ENCODE measurements around the gene PSME2.

The PSME2 gene

GRCh38 chr14:24130717-24131548 lies 15.5 kb downstream of the PSME2 start:
- DNase-seq, result no peak
- no peaks in the 10 kb centered on the region for H3K4me1 ChIP-seq

GRCh38 chr14:24130380-24130716 lies 16.1 kb downstream of the PSME2 start, which contains the start of gene FITM1:
Gene FITM1, plus strand, starts transcription at chr14:24130659. Its CDS starts 905 bp downstream, at chr14:24131564.
- Histone ChIP-seq H3K9me3 (no peaks in the 10 kb centered on the region), H3K27me3 (no peaks in the 10 kb centered on the region), H3K4me1 (no peaks in the 10 kb centered on the region), H3K36me3 (no peaks in the 10 kb centered on the region), H3K4me3 (ENCODE audit: low read depth, low read length) (no peak within 1 kb of the TSS)
- no peak for DNase-seq
- TF ChIP-seq CTCF (IDR thresholded peaks at IDR 0.05; ENCODE audit: low read depth, low read length), result no peak

More at GRCh38 chr14:24130717-24131548, 15.5 kb downstream of the PSME2 start:
- TF ChIP-seq CTCF (IDR thresholded peaks at IDR 0.05; ENCODE audit: low read depth, low read length), result no peak
- Histone ChIP-seq H3K36me3 (no peaks in the 10 kb centered on the region), H3K9me3 (no peaks in the 10 kb centered on the region), H3K4me3 (ENCODE audit: low read depth, low read length) (no peak overlapping the region), H3K27me3 (no peaks in the 10 kb centered on the region)

GRCh38 chr14:24129410-24129998 lies 16.9 kb downstream of the PSME2 start:
- Histone ChIP-seq H3K27me3 (no peaks in the 10 kb centered on the region), H3K4me1 (no peaks in the 10 kb centered on the region), H3K4me3 (ENCODE audit: low read depth, low read length) (no peak overlapping the region), H3K9me3 (no peaks in the 10 kb centered on the region), H3K36me3 (no peaks in the 10 kb centered on the region)
- DNase-seq, result no peak
- TF ChIP-seq CTCF (IDR thresholded peaks at IDR 0.05; ENCODE audit: low read depth, low read length), result no peak

- no peaks in the 10 kb centered on the region for H3K27me3 ChIP-seq
- no peak for TF ChIP-seq CTCF (IDR thresholded peaks at IDR 0.05; ENCODE audit: low read depth, low read length)
- H3K36me3 ChIP-seq, result no peaks in the 10 kb centered on the region
- no peaks in the 10 kb centered on the region for H3K4me1 ChIP-seq
- no peak overlapping the region for H3K4me3 ChIP-seq (ENCODE audit: low read depth, low read length)
- DNase-seq, result no peak
- no peaks in the 10 kb centered on the region for H3K9me3 ChIP-seq
Measured at GRCh38 chr14:24127673-24128072, 18.7 kb downstream of the PSME2 start.

GRCh38 chr14:24126939-24127338 lies 19.5 kb downstream of the PSME2 start:
- TF ChIP-seq CTCF (IDR thresholded peaks at IDR 0.05; ENCODE audit: low read depth, low read length), result no peak
- H3K9me3 ChIP-seq, result no peaks in the 10 kb centered on the region
- no peak for DNase-seq
- H3K36me3 ChIP-seq, result no peaks in the 10 kb centered on the region
- no peaks in the 10 kb centered on the region for H3K4me1 ChIP-seq
- H3K27me3 ChIP-seq, result no peaks in the 10 kb centered on the region
- no peak overlapping the region for H3K4me3 ChIP-seq (ENCODE audit: low read depth, low read length)
